Left lung (tissue), 10 donors: ENCODE data around the gene EIF5A2. TPM values are rescaled to one million over a fixed set of nuclear protein-coding genes. Genes with fewer than 3 reads are reported as not detected.
"Not testable (repeated sequence)": the region's sequence is repeated elsewhere in the genome, so short reads cannot be mapped to it uniquely, and the experiment has no call there.

Source experiments
- ATAC-seq: fragments of 200-7000 bp; cut with Tn5 transposase; one replicate; pipeline ENCODE4 v1.9.1; 2020; ENCODE audit warnings: moderate library complexity
- DNase-seq, 4 donors: peaks; one replicate each; pipeline ENCODE4 v3.0.0-alpha.2; 2013 to 2020
- H3K27ac ChIP-seq, 2 donors: fragments of 200-600 bp; sonication (generic) in 1 of 2; one replicate each; pipeline versions ENCODE4 v1.5.0 to v1.8.0; 2020 to 2021
- H3K27me3 ChIP-seq, 2 donors: fragments of 200-600 bp; sonication (generic) in 1 of 2; one replicate each; pipeline versions ENCODE4 v1.5.0 to v1.8.0; 2020 to 2021
- H3K36me3 ChIP-seq, 2 donors: fragments of 200-600 bp; sonication (generic) in 1 of 2; one replicate each; pipeline versions ENCODE4 v1.5.0 to v1.8.0; 2020 to 2021
- H3K4me1 ChIP-seq, 2 donors: fragments of 200-600 bp; one replicate each; pipeline ENCODE4 v1.8.0; 2021
- H3K4me3 ChIP-seq, 2 donors: fragments of 200-600 bp; sonication (generic) in 1 of 2; one replicate each; pipeline versions ENCODE4 v1.5.0 to v1.8.0; 2020 to 2021; ENCODE audit warnings: mild to moderate bottlenecking in 1 of 2
- H3K9me3 ChIP-seq, 2 donors: fragments of 200-600 bp; sonication (generic) in 1 of 2; one replicate each; pipeline versions ENCODE4 v1.5.0 to v1.8.0; 2020 to 2021
- intact Hi-C, 2 donors: fragments of 100-400 bp; cut with DNase I; formaldehyde crosslinking; loops; one replicate each; pipeline versions ENCODE4 v1.11.2 to v1.14.2; 2022
- polyA plus RNA-seq, 6 donors: library from polyadenylated mRNA; unstranded; fragments of 120-200 nt; gene quantifications; one replicate each; pipeline ENCODE4 v1.2.1, GENCODE V29; 2013; ENCODE audit not compliant: insufficient read length in 6 of 6
- total RNA-seq, 2 donors: library from RNA; stranded (reverse); fragmentation: NEBNext Ultra II Directional; extraction: Animal tissue kit (Norgen Biotek cat#: 25700); gene quantifications; one replicate each; pipeline ENCODE4 v1.2.1, GENCODE V29; 2021
- TF ChIP-seq, protein P1 (sequence below), 2 donors: fragments of 200-600 bp; sonication (generic) in 1 of 2; IDR thresholded peaks; one replicate each; pipeline versions ENCODE4 v1.5.0 to v1.8.0; 2021; ENCODE audit warnings: antibody characterized with exemption in 2 of 2
- donor health status: DM: no; HTN: yes; CAD: no.
- donor health status: DM: no; HTN: no; CAD: no.

Gene EIF5A2
- total and polyA plus RNA-seq, 8 donors: 5.2 to 8.2 (median 5.8) TPM

GRCh38 chr3:170889132-170889531 is 19.3 kb downstream of the EIF5A2 start:
- DNase-seq: no peak
- Histone ChIP-seq H3K36me3 (no peaks in the 10 kb centered on the region), H3K27me3 (no peaks in the 10 kb centered on the region), H3K4me3 (no peak overlapping the region), H3K9me3 (no peaks in the 10 kb centered on the region), H3K27ac (no peak overlapping the region), H3K4me1 (no peaks in the 10 kb centered on the region)
- TF ChIP-seq, protein P1, sequence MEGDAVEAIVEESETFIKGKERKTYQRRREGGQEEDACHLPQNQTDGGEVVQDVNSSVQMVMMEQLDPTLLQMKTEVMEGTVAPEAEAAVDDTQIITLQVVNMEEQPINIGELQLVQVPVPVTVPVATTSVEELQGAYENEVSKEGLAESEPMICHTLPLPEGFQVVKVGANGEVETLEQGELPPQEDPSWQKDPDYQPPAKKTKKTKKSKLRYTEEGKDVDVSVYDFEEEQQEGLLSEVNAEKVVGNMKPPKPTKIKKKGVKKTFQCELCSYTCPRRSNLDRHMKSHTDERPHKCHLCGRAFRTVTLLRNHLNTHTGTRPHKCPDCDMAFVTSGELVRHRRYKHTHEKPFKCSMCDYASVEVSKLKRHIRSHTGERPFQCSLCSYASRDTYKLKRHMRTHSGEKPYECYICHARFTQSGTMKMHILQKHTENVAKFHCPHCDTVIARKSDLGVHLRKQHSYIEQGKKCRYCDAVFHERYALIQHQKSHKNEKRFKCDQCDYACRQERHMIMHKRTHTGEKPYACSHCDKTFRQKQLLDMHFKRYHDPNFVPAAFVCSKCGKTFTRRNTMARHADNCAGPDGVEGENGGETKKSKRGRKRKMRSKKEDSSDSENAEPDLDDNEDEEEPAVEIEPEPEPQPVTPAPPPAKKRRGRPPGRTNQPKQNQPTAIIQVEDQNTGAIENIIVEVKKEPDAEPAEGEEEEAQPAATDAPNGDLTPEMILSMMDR (IDR thresholded peaks at IDR 0.05): no peak
- intact Hi-C loops: no loop called here
- ATAC-seq: no peak

- H3K27me3 ChIP-seq, intact Hi-C loops, H3K36me3 ChIP-seq, DNase-seq, H3K27ac ChIP-seq, ATAC-seq, H3K4me3 ChIP-seq, H3K4me1 ChIP-seq, H3K9me3 ChIP-seq: not testable (repeated sequence)
Observed at GRCh38 chr3:170884109-170884930, 24.1 kb downstream of the EIF5A2 start.

DNA sequence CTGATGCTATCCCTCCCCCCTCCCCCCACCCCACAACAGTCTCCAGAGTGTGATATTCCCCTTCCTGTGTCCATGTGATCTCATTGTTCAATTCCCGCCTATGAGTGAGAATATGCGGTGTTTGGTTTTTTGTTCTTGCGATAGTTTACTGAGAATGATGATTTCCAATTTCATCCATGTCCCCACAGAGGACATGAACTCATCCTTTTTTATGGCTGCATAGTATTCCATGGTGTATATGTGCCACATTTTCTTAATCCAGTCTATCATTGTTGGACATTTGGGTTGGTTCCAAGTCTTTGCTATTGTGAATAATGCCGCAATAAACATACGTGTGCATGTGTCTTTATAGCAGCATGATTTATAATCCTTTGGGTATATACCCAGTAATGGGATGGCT is 29.7 kb downstream of the EIF5A2 start:
- H3K27ac ChIP-seq, H3K9me3 ChIP-seq, ATAC-seq, intact Hi-C loops, H3K27me3 ChIP-seq, DNase-seq, H3K4me3 ChIP-seq, H3K4me1 ChIP-seq, H3K36me3 ChIP-seq: not testable (repeated sequence)

- H3K4me1 ChIP-seq, H3K36me3 ChIP-seq, H3K9me3 ChIP-seq, DNase-seq, ATAC-seq, intact Hi-C loops, H3K27ac ChIP-seq, H3K4me3 ChIP-seq, H3K27me3 ChIP-seq: not testable (repeated sequence)
Observed at GRCh38 chr3:170877311-170877710, 31.1 kb downstream of the EIF5A2 start.

GRCh38 chr3:170876537-170876936 is 31.9 kb downstream of the EIF5A2 start:
- Histone ChIP-seq H3K27me3 (no peaks in the 10 kb centered on the region), H3K27ac (no peak overlapping the region), H3K36me3 (no peaks in the 10 kb centered on the region), H3K9me3 (no peaks in the 10 kb centered on the region), H3K4me1 (no peaks in the 10 kb centered on the region), H3K4me3 (no peak overlapping the region)
- ATAC-seq (no peak), DNase-seq (no peak)
- TF ChIP-seq, protein P1 (IDR thresholded peaks at IDR 0.05): no peak
- intact Hi-C loops: no loop called here

DNA sequence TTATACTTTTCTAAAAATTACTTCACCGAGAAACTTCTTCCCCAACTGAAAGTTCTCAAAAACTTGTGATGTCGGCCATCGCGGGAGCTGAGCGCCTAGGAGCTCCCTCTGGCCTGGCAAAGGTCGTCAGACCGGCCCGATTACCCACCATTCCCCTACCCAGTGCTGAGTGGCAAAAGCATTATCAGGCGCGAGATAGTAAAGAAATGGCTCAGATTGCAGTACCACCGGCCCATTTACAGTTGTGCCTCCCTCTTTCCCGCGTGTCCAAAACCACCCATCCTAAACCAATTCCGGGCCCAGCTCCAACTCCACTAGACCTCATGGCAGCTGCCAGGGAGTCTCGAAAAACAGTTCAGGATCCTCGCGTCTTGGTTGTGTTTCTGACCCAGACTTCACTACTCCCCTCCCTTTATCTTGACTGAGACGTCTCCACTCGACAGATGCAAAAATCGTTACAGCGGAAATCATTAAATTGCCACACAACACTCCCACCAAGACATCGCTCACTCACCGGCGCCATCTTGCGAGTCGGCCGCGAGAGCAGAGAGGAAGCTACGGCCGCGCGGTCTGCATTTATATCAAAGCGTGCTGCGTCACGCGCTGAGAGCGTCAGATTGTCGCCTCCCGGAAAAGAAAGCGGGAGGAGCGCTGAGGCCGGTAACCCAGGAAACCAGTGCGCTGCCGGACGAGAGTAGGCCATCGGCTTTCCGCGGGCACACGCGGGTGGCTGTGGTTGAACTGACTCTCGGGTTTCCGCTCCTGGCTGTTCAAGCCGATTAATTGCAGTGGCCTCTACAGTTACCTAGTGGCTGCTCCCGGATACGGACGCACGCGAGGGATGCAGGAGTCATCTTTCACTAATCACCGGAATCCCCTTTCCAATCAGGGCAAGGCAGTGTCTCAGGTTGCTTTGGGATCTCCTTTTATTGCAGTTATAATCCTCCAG is 38.5 kb downstream of the EIF5A2 start, which contains the start of gene RPL22L1:
RPL22L1 (minus strand) TSS at position 551 of the 949 bp plus-strand sequence; CDS start at position 523, 28 bp downstream.
- intact Hi-C loops: no loop called here
- ATAC-seq: peak; percentile 98

More for the DNA sequence above, 38.5 kb downstream of the EIF5A2 start, which contains the start of gene RPL22L1:
- Histone ChIP-seq H3K4me3 (peak within 1 kb of the TSS; percentile 63 to 66), H3K27ac (peak within 1 kb of the TSS; percentile 85), H3K4me1 (peaks cover 18 to 33% of the 10 kb centered on the region in 2 donors), H3K36me3 (peaks cover 5 to 33% of the 10 kb centered on the region in 2 donors), H3K9me3 (no peaks in the 10 kb centered on the region), H3K27me3 (no peaks in the 10 kb centered on the region)
- DNase-seq: peak; percentile 96 to 98 (median 97)
- TF ChIP-seq, protein P1 (IDR thresholded peaks at IDR 0.05): no peak
